22Rv1 (cell line): ENCODE results near the gene PREP.

Experiments
- CTCF ChIP-seq: fragments of 450-650 bp; IDR thresholded peaks from 2 replicates; pipeline ENCODE4 v1.5.1; 2017; ENCODE audit warnings: mild to moderate bottlenecking
- ZFX ChIP-seq: fragments of 450-650 bp; IDR thresholded peaks from 2 replicates; pipeline ENCODE4 v1.6.1; 2017; ENCODE audit warnings: antibody characterized with exemption, borderline replicate concordance

GRCh38 chr6:105344881-105345370, 58.0 kb downstream of the PREP start:
- TF ChIP-seq CTCF (no peak), ZFX (no peak)
